Spleen (tissue), 7 donors: ENCODE data around the gene COL11A2.

Source experiments
- POLR2A ChIP-seq, 3 donors: fragments of 450-650 bp; IDR thresholded peaks; one replicate each; pipeline ENCODE4 v1.5.1; 2017; ENCODE audit warnings: antibody characterized with exemption in 3 of 3, mild to moderate bottlenecking in 1 of 3
- TF ChIP-seq, protein P1 (sequence below), 11 experiments: fragments of 200-600 bp in 7 of 11; fragments of 450-650 bp in 4 of 11; sonication (generic) in 4 of 11; IDR thresholded peaks in 8 of 11; conservative IDR thresholded peaks in 3 of 11; 1 replicate in 7 of 11; 2 replicates in 4 of 11; pipeline versions ENCODE4 v1.4.0 to v1.8.0; 2016 to 2021; ENCODE audit warnings: antibody characterized with exemption in 11 of 11, inconsistent platforms in 4 of 11, mild to moderate bottlenecking in 1 of 11
- donor health status: DM: no; HTN: no; CAD: no; lungs with moderate emphysema.
- donor health status: DM: no; HTN: no; CAD: no.
- donor health status: DM: no; HTN: no; CAD: no.

DNA sequence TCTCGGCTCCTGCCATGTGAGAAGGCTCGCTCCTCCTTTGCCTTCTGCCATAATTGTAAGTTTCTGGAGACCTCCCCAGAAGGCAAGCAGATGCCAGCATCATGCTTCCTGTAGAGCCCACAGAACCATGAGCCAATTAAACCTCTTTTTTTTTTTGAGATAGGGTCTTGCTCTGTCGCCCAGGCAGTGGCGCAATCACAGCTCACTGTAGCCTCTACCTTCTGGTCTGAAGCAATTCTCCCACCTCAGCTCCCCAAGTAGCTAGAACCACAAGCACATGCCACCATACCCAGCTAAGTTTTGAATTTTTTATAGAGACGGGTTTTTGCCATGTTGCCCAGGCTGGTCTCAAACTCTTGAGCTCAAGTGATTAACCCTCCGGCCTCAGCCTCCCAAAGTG, 44.6 kb upstream of the COL11A2 start:
- no peak for TF ChIP-seq POLR2A (IDR thresholded peaks at IDR 0.05)
- TF ChIP-seq, protein P1, sequence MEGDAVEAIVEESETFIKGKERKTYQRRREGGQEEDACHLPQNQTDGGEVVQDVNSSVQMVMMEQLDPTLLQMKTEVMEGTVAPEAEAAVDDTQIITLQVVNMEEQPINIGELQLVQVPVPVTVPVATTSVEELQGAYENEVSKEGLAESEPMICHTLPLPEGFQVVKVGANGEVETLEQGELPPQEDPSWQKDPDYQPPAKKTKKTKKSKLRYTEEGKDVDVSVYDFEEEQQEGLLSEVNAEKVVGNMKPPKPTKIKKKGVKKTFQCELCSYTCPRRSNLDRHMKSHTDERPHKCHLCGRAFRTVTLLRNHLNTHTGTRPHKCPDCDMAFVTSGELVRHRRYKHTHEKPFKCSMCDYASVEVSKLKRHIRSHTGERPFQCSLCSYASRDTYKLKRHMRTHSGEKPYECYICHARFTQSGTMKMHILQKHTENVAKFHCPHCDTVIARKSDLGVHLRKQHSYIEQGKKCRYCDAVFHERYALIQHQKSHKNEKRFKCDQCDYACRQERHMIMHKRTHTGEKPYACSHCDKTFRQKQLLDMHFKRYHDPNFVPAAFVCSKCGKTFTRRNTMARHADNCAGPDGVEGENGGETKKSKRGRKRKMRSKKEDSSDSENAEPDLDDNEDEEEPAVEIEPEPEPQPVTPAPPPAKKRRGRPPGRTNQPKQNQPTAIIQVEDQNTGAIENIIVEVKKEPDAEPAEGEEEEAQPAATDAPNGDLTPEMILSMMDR (IDR thresholded peaks at IDR 0.05 in 8 of 11, conservative IDR thresholded peaks at IDR 0.05 in 3 of 11): no peak
